ENCODE results near the gene DSE. TPM values are rescaled to one million over a fixed set of nuclear protein-coding genes. Genes with fewer than 3 reads are reported as not detected.

Gene DSE
- polyA plus RNA-seq, 1 experiment, result 109 TPM

DNA sequence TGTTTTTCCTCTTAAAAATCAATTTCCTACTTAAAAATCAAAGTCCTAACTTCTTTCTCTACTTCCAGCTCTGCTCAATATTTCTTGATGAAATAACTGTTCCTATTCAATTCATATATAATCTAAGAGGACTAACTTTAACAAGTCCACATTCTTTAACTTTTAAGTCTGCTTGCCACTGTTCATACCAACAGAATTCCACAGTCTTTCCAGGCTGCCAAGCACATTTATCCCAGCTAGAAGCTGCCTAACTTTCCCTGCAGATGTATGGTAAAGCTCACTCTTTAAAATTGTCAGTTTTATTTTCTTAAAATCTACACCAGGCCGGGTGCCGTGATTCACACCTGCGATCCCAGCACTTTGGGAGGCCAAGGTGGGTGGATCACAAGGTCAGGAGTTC lies 102.0 kb downstream of the DSE start:
- Histone ChIP-seq H3K27me3 (ENCODE audit: control insufficient read depth, insufficient read depth, low read length) (no peaks in the 10 kb centered on the region), H3K36me3 (ENCODE audit: control insufficient read depth, insufficient read depth, low read length) (no peaks in the 10 kb centered on the region), H3K4me3 (ENCODE audit: low read depth, low read length) (no peak overlapping the region)
- DNase-seq (ENCODE audit: low read depth), result no peak
- ChIA-PET POLR2A (no interaction called here), CTCF (no interaction called here)
- TF ChIP-seq, protein P1, sequence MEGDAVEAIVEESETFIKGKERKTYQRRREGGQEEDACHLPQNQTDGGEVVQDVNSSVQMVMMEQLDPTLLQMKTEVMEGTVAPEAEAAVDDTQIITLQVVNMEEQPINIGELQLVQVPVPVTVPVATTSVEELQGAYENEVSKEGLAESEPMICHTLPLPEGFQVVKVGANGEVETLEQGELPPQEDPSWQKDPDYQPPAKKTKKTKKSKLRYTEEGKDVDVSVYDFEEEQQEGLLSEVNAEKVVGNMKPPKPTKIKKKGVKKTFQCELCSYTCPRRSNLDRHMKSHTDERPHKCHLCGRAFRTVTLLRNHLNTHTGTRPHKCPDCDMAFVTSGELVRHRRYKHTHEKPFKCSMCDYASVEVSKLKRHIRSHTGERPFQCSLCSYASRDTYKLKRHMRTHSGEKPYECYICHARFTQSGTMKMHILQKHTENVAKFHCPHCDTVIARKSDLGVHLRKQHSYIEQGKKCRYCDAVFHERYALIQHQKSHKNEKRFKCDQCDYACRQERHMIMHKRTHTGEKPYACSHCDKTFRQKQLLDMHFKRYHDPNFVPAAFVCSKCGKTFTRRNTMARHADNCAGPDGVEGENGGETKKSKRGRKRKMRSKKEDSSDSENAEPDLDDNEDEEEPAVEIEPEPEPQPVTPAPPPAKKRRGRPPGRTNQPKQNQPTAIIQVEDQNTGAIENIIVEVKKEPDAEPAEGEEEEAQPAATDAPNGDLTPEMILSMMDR (IDR thresholded peaks at IDR 0.05; ENCODE audit: insufficient read depth, low read depth, low read length), result no peak

DNA sequence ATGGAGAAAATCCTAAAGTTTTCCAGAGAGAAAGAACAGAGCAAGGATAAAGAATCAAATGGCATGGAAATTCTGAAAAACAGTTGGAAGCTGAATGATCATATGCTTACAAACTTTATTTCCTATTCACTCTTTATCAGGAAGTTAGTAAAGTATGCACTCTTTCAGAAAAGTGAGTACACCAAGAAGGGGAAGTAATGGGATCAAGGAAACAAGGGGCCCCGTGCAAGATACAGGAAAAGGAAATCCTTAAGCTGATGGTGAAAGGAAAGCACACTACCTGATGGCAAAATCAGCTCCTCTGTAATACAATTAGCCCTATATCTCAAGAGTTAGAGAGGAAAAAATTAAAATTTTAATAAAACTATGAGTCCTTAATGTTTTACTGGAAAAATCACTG lies 104.4 kb downstream of the DSE start:
- Histone ChIP-seq H3K36me3 (ENCODE audit: control insufficient read depth, insufficient read depth, low read length) (no peaks in the 10 kb centered on the region), H3K27me3 (ENCODE audit: control insufficient read depth, insufficient read depth, low read length) (no peaks in the 10 kb centered on the region), H3K4me3 (ENCODE audit: low read depth, low read length) (no peak overlapping the region)
- DNase-seq (ENCODE audit: low read depth), result no peak
- ChIA-PET POLR2A (no interaction called here), CTCF (no interaction called here)
- TF ChIP-seq, protein P1 (IDR thresholded peaks at IDR 0.05; ENCODE audit: insufficient read depth, low read depth, low read length), result no peak

DNA sequence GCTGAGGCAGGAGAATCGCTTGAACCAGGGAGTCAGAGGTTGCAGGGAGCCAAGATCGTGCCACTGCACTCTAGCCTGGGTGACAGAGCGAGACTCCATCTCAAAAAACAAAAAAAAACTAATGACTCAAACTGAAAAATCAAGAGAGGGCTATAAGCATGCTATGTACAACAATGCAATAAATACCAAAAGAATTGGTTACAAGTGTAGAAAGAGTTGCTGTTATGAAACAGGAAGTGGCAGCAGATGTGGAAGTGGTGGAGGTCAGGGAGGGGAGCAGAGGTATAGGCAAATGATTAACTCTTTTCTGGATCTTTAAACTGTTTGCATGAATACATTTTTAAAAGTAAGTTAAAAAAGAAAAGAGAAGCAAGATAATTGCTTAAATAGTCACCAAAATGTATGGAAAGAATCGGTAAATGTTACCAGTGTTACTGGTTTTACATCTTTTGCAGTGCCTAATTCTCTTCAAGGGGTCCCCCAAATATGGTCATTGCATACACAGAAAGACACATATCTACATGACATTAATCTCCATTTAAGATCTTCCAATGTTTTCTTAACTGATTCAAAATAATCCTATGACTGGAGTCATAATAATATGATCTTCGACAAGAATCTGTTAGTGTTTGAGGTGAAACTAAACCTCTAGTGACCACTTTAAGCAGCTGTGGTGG lies 105.4 kb downstream of the DSE start:
- CTCF ChIA-PET, result no interaction called here
- Histone ChIP-seq H3K36me3 (ENCODE audit: control insufficient read depth, insufficient read depth, low read length) (no peaks in the 10 kb centered on the region), H3K4me3 (ENCODE audit: low read depth, low read length) (no peak overlapping the region), H3K27me3 (ENCODE audit: control insufficient read depth, insufficient read depth, low read length) (no peaks in the 10 kb centered on the region)
- DNase-seq (ENCODE audit: low read depth), result no peak
- TF ChIP-seq, protein P1 (IDR thresholded peaks at IDR 0.05; ENCODE audit: insufficient read depth, low read depth, low read length), result no peak
- POLR2A ChIA-PET, result no interaction called here

DNA sequence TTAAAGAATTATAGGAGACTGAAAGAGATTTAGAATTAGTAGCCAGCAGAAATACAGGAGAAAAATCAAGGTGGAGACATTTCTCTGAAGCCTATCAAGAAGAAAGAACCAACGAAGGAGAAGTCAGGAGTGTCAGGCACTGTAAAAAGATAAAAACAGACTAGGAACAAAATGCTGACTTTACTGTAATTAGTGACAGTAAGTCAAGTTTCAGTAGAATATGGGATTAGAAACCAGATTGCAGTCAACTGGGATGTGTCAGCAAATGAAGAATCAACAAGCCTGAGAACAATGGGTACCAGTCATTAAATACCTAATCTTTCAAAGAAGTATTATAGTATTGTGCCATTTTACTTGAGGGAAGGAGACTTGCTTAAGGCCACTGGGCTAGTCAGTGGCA lies 112.0 kb downstream of the DSE start:
- Histone ChIP-seq H3K27me3 (ENCODE audit: control insufficient read depth, insufficient read depth, low read length) (no peaks in the 10 kb centered on the region; the same call in 1 of the 2 replicates), H3K4me3 (ENCODE audit: low read depth, low read length) (no peak overlapping the region), H3K36me3 (ENCODE audit: control insufficient read depth, insufficient read depth, low read length) (no peaks in the 10 kb centered on the region)
- TF ChIP-seq, protein P1 (IDR thresholded peaks at IDR 0.05; ENCODE audit: insufficient read depth, low read depth, low read length), result no peak
- ChIA-PET CTCF (no interaction called here), POLR2A (no interaction called here)
- DNase-seq (ENCODE audit: low read depth), result no peak

DNA sequence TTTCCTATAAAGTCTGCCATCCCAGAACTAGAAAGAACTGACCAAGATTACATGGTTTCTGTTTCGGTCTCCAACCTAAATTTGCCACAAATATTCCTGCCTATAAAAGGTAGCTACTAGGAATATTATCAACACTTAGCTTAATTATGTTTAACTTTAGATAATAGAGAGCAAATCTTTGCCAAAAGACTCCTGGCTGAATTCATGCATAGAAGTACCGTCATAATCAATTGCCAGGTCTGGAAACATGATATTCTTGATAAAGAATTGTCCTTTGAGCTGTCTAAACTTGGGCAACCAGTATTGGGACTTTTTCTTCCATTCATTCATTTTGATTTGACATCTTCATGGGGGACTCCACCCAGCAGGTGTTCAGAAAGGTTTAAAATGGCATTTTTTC lies 112.9 kb downstream of the DSE start:
- POLR2A ChIA-PET, result no interaction called here
- Histone ChIP-seq H3K36me3 (ENCODE audit: control insufficient read depth, insufficient read depth, low read length) (no peaks in the 10 kb centered on the region), H3K27me3 (ENCODE audit: control insufficient read depth, insufficient read depth, low read length) (no peaks in the 10 kb centered on the region; the same call in 1 of the 2 replicates), H3K4me3 (ENCODE audit: low read depth, low read length) (no peak overlapping the region)
- CTCF ChIA-PET, result interaction anchor here (0.8 kb wide), 1 partner anchor 19 kb away, joined by 3 read pairs; no protein-coding TSS in a partner anchor
- TF ChIP-seq, protein P1 (IDR thresholded peaks at IDR 0.05; ENCODE audit: insufficient read depth, low read depth, low read length), result no peak
- DNase-seq (ENCODE audit: low read depth), result no peak
